ENCODE results near the gene KRT6C.

Gene KRT6C

DNA sequence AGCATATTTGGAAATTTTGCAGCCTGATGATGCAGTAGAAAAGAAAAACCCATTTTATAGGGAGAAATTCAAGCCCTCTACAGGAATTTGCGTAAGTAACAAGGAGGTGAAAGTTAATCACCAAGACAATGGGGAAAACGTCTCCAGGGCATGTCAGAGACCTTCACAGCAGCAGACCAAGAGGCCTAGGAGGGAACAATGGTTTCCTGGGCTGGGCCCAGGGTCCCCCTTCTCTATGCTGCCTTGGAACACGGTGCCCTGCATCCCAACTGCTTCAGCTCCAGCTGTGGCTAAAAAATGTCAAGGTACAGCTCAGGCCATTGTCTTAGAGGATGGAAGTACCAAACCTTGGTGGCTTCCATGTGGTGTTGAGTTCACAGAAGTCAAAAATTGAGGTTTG lies 6.5 kb upstream of the KRT6C start:
- no peaks in the 10 kb centered on the region for H3K36me3 ChIP-seq
- H3K4me1 ChIP-seq (ENCODE audit: control insufficient read depth in 1 of 2, insufficient read depth in 1 of 2, low read depth in 1 of 2, low read length in 1 of 2), result no peaks in the 10 kb centered on the region
- H3K27ac ChIP-seq, result no peak overlapping the region
- H3K27me3 ChIP-seq, result peaks cover 11% of the 10 kb centered on the region
- H3K4me3 ChIP-seq (ENCODE audit: low read depth in 1 of 2, low read length in 1 of 2), result no peak overlapping the region
- no peaks in the 10 kb centered on the region for H3K9me3 ChIP-seq
- TF ChIP-seq, protein P1, sequence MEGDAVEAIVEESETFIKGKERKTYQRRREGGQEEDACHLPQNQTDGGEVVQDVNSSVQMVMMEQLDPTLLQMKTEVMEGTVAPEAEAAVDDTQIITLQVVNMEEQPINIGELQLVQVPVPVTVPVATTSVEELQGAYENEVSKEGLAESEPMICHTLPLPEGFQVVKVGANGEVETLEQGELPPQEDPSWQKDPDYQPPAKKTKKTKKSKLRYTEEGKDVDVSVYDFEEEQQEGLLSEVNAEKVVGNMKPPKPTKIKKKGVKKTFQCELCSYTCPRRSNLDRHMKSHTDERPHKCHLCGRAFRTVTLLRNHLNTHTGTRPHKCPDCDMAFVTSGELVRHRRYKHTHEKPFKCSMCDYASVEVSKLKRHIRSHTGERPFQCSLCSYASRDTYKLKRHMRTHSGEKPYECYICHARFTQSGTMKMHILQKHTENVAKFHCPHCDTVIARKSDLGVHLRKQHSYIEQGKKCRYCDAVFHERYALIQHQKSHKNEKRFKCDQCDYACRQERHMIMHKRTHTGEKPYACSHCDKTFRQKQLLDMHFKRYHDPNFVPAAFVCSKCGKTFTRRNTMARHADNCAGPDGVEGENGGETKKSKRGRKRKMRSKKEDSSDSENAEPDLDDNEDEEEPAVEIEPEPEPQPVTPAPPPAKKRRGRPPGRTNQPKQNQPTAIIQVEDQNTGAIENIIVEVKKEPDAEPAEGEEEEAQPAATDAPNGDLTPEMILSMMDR (IDR thresholded peaks at IDR 0.05), result no peak

DNA sequence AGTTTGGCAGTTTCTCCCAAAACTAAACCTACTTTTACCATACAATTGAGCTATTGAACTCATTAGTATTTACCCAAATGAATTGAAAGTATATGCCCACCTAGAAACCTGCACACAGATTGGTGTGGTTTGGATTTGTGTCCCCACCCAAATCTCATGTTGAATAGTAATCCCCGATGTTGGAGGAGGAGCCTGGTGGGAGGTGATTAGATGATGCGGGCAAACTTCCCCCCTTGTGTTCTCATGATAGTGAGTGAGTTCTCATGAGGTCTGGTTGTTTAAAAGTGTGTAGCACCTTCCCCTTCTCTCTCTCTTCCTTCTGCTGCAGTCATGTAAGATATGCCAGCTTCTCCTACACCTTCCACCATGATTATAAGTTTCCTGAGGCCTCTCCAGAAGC lies 4.0 kb upstream of the KRT6C start:
- H3K27ac ChIP-seq, result no peak overlapping the region
- TF ChIP-seq, protein P1 (IDR thresholded peaks at IDR 0.05), result no peak
- H3K9me3 ChIP-seq, result no peaks in the 10 kb centered on the region
- H3K4me1 ChIP-seq (ENCODE audit: control insufficient read depth in 1 of 2, insufficient read depth in 1 of 2, low read depth in 1 of 2, low read length in 1 of 2), result no peaks in the 10 kb centered on the region
- no peaks in the 10 kb centered on the region for H3K36me3 ChIP-seq
- peaks cover 9% of the 10 kb centered on the region for H3K27me3 ChIP-seq
- no peak overlapping the region for H3K4me3 ChIP-seq (ENCODE audit: low read depth in 1 of 2, low read length in 1 of 2)

GRCh38 chr12:52474212-52474611 lies 607 bp upstream of the KRT6C start:
- no peaks in the 10 kb centered on the region for H3K9me3 ChIP-seq
- TF ChIP-seq, protein P1 (IDR thresholded peaks at IDR 0.05), result no peak
- no peaks in the 10 kb centered on the region for H3K4me1 ChIP-seq (ENCODE audit: control insufficient read depth in 1 of 2, insufficient read depth in 1 of 2, low read depth in 1 of 2, low read length in 1 of 2)

DNA sequence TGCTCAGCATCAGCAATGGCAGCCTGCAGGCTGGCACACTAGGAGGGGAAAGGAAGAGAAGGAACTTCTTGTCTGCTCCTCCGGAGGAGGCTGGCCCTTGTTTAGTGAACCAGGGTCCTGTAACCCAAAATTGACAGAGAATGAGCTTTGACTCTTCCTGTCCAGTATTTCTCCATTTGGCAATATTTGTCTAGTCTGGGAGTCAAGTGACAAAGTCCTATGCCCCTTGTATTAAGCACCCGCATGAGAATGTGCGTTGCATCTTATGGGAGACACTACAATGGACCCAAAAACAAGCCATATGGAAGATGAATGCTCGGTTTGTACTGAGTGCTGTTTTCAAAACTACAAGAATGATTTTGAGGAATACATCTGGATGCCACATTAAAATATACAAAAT lies 3.8 kb downstream of the KRT6C start:
- TF ChIP-seq, protein P1 (IDR thresholded peaks at IDR 0.05), result no peak
- H3K4me3 ChIP-seq (ENCODE audit: low read depth in 1 of 2, low read length in 1 of 2), result no peak overlapping the region
- no peaks in the 10 kb centered on the region for H3K9me3 ChIP-seq
- H3K27me3 ChIP-seq, result peaks cover 22% of the 10 kb centered on the region
- no peaks in the 10 kb centered on the region for H3K4me1 ChIP-seq (ENCODE audit: control insufficient read depth in 1 of 2, insufficient read depth in 1 of 2, low read depth in 1 of 2, low read length in 1 of 2)
- no peaks in the 10 kb centered on the region for H3K36me3 ChIP-seq
- no peak overlapping the region for H3K27ac ChIP-seq

More at GRCh38 chr12:52474212-52474611, 607 bp upstream of the KRT6C start:
- no peaks in the 10 kb centered on the region for H3K36me3 ChIP-seq
- no peak overlapping the region for H3K27ac ChIP-seq
- peaks cover 4% of the 10 kb centered on the region for H3K27me3 ChIP-seq
- no peak overlapping the region for H3K4me3 ChIP-seq (ENCODE audit: low read depth in 1 of 2, low read length in 1 of 2)

DNA sequence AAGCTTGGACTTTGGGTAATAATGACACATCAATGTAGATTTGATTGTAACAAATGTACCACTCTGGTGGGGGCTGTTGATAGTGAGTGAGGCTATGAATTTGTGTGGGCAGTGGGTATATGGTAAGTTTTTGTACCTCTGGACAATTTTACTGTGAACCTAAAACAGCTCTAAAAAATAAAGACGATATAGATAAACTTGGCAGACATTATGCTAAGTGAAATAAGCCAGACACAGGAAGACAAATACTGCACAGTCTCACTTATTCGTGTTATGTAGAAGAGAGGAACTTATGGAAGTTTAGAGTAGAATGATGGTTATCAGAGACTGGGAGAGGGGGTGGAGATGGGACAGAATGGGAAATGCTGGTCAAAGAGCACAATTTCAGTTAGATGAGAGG lies 8.7 kb downstream of the KRT6C start:
- Histone ChIP-seq H3K27ac (no peak overlapping the region), H3K9me3 (no peaks in the 10 kb centered on the region), H3K36me3 (no peaks in the 10 kb centered on the region), H3K27me3 (peaks cover 59% of the 10 kb centered on the region), H3K4me1 (ENCODE audit: control insufficient read depth in 1 of 2, insufficient read depth in 1 of 2, low read depth in 1 of 2, low read length in 1 of 2) (no peaks in the 10 kb centered on the region), H3K4me3 (ENCODE audit: low read depth in 1 of 2, low read length in 1 of 2) (no peak overlapping the region)
- TF ChIP-seq, protein P1 (IDR thresholded peaks at IDR 0.05), result no peak

DNA sequence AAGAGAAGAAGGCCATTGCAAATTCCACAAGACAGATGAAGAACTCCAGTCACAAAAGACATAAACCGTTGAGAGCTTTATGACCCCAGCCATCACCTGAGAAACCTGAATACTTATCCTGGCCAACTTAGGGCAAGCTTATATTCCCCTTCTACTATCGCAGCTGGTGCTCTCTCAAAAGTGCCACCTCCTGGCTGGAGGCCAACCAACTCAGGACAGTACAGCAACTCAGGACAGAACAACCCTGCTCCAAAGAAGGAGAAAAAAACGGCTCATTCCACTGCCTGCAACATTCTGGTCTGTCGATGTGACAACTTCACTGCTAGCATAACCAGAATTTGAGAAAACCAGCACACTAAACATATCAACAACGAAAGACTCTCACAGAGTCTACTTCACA lies 11.9 kb downstream of the KRT6C start:
- TF ChIP-seq, protein P1 (IDR thresholded peaks at IDR 0.05), result no peak
- no peaks in the 10 kb centered on the region for H3K9me3 ChIP-seq
- H3K27me3 ChIP-seq, result peaks cover 47% of the 10 kb centered on the region

More for the DNA sequence above, 11.9 kb downstream of the KRT6C start:
- H3K27ac ChIP-seq, result no peak overlapping the region
- no peaks in the 10 kb centered on the region for H3K36me3 ChIP-seq
- H3K4me3 ChIP-seq (ENCODE audit: low read depth in 1 of 2, low read length in 1 of 2), result no peak overlapping the region
- no peaks in the 10 kb centered on the region for H3K4me1 ChIP-seq (ENCODE audit: control insufficient read depth in 1 of 2, insufficient read depth in 1 of 2, low read depth in 1 of 2, low read length in 1 of 2)
